Loucy (cell line): Measurements from ENCODE around the gene MRPS26.

Experiments
- CTCF ChIP-seq: fragments of 200-600 bp; sonication (generic); conservative IDR thresholded peaks from 2 replicates; pipeline ENCODE4 v1.5.1; 2014; ENCODE audit warnings: mild to moderate bottlenecking, antibody characterized with exemption, low read length
- EZH2phosphoT487 ChIP-seq: fragments of 200-600 bp; IDR thresholded peaks from 2 replicates; pipeline ENCODE4 v1.6.1; 2018; ENCODE audit warnings: antibody characterized with exemption, mild to moderate bottlenecking, moderate library complexity, borderline replicate concordance

- TF ChIP-seq CTCF (no peak), EZH2phosphoT487 (no peak)
These were observed 42.2 kb downstream of the MRPS26 start for GRCh38 chr20:3088031-3088430.
